Psoas muscle (tissue), 8 donors: ENCODE results near the gene CD6. TPM values are rescaled to one million over a fixed set of nuclear protein-coding genes. Genes with fewer than 3 reads are reported as not detected.

Experiments used
- ATAC-seq, 4 donors: fragments of 200-7000 bp; cut with Tn5 transposase; one replicate each; pipeline ENCODE4 v1.9.1; 2020; ENCODE audit warnings: moderate library complexity in 3 of 4, mild to moderate bottlenecking in 2 of 4
- DNase-seq, 2 donors: peaks; one replicate each; pipeline ENCODE4 v3.0.0-alpha.2; 2020
- H3K27ac ChIP-seq: fragments of 200-600 bp; one replicate; pipeline ENCODE4 v1.8.0; 2022
- H3K27me3 ChIP-seq, 3 donors: fragments of 200-600 bp in 1 of 3; one replicate each; pipeline versions ENCODE4 v1.6.1 to v1.8.0; 2013 to 2022; ENCODE audit warnings: low read length in 2 of 3, mild to moderate bottlenecking in 2 of 3, moderate library complexity in 1 of 3; ENCODE audit not compliant: insufficient read depth in 3 of 3
- H3K36me3 ChIP-seq, 2 donors: fragments of 200-600 bp in 1 of 2; one replicate each; pipeline versions ENCODE4 v1.6.1 to v1.8.0; 2013 to 2022; ENCODE audit warnings: low read depth in 1 of 2, mild to moderate bottlenecking in 1 of 2, moderate library complexity in 1 of 2; ENCODE audit not compliant: insufficient read depth in 1 of 2
- H3K4me1 ChIP-seq: fragments of 200-600 bp; one replicate; pipeline ENCODE4 v1.8.0; 2022
- H3K4me3 ChIP-seq: fragments of 200-600 bp; one replicate; pipeline ENCODE4 v1.8.0; 2022; ENCODE audit warnings: mild to moderate bottlenecking
- H3K9me3 ChIP-seq: fragments of 200-600 bp; one replicate; pipeline ENCODE4 v1.8.0; 2022
- WGBS, 3 donors: extraction: QIAGEN DNeasy Blood & Tissue Kit; methylation state at CpG; one replicate each; pipeline versions ENCODE4 v1.1.6 to v1.1.7; 2013; 5-methylcytosine and 5-hydroxymethylcytosine counted together
- intact Hi-C, 2 donors: fragments of 100-400 bp; cut with DNase I; formaldehyde crosslinking; loops; one replicate each; pipeline versions ENCODE4 v1.11.0 to v1.14.2; 2022
- polyA plus RNA-seq, 3 donors: library from polyadenylated mRNA; stranded (reverse); fragments of 200-250 nt; gene quantifications; one replicate each; pipeline ENCODE4 v1.2.3, GENCODE V29; 2013
- total RNA-seq, 4 donors: library from RNA; stranded (reverse); fragmentation: NEBNext Ultra II Directional in 2 of 4; extraction: Animal tissue kit (Norgen Biotek cat#: 25700) in 2 of 4; gene quantifications; one replicate each; pipeline versions ENCODE4 v1.2.1 to v1.2.4, GENCODE V29; 2021 to 2023
- TF ChIP-seq, protein P1 (sequence below): fragments of 200-600 bp; IDR thresholded peaks from one replicate; pipeline ENCODE4 v1.8.0; 2022; ENCODE audit warnings: antibody characterized with exemption
- donor health status: healthy with polysubstance abuse.
- donor health status: DM: no; HTN: no; CAD: no; lungs with moderate emphysema.
- donor health status: Bipolar disorder and iron deficiency.
- donor health status: healthy.
- donor health status: DM: yes; HTN: yes; CAD: no.
- donor health status: DM: no; HTN: no; CAD: no.
- donor health status: DM: no; HTN: no; CAD: no.
- donor health status: DM: yes; HTN: yes; CAD: no.

The CD6 gene
- total and polyA plus RNA-seq, 7 donors, result 0.05 to 0.74 (median 0.43) TPM

GRCh38 chr11:60985991-60986915 is 14.8 kb downstream of the CD6 start:
- no peak for ATAC-seq
- no peak for DNase-seq
- 80 to 87% (median 81%) methylated on average over 17 of the region's 17 CpGs for WGBS, 3 donors
- H3K27ac ChIP-seq, result no peak overlapping the region
- no peaks in the 10 kb centered on the region for H3K9me3 ChIP-seq
- intact Hi-C loops, result no loop called here
- H3K4me1 ChIP-seq, result no peaks in the 10 kb centered on the region
- TF ChIP-seq, protein P1, sequence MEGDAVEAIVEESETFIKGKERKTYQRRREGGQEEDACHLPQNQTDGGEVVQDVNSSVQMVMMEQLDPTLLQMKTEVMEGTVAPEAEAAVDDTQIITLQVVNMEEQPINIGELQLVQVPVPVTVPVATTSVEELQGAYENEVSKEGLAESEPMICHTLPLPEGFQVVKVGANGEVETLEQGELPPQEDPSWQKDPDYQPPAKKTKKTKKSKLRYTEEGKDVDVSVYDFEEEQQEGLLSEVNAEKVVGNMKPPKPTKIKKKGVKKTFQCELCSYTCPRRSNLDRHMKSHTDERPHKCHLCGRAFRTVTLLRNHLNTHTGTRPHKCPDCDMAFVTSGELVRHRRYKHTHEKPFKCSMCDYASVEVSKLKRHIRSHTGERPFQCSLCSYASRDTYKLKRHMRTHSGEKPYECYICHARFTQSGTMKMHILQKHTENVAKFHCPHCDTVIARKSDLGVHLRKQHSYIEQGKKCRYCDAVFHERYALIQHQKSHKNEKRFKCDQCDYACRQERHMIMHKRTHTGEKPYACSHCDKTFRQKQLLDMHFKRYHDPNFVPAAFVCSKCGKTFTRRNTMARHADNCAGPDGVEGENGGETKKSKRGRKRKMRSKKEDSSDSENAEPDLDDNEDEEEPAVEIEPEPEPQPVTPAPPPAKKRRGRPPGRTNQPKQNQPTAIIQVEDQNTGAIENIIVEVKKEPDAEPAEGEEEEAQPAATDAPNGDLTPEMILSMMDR, result no peak
- H3K4me3 ChIP-seq, result no peak overlapping the region
- no peaks in the 10 kb centered on the region for H3K36me3 ChIP-seq
- H3K27me3 ChIP-seq, result peaks cover 0 to 5% (median 1%) of the 10 kb centered on the region in 3 donors

- WGBS, 3 donors, result 84 to 89% (median 86%) methylated on average over 9 of the region's 9 CpGs
- TF ChIP-seq, protein P1, result no peak
- Histone ChIP-seq H3K36me3 (no peaks in the 10 kb centered on the region), H3K27me3 (peaks cover 0 to 14% (median 2%) of the 10 kb centered on the region in 3 donors), H3K27ac (no peak overlapping the region), H3K9me3 (no peaks in the 10 kb centered on the region), H3K4me1 (no peaks in the 10 kb centered on the region), H3K4me3 (no peak overlapping the region)
- ATAC-seq (no peak), DNase-seq (no peak)
- intact Hi-C loops, result no loop called here
Measured at GRCh38 chr11:60987577-60988277, 16.2 kb downstream of the CD6 start.

DNA sequence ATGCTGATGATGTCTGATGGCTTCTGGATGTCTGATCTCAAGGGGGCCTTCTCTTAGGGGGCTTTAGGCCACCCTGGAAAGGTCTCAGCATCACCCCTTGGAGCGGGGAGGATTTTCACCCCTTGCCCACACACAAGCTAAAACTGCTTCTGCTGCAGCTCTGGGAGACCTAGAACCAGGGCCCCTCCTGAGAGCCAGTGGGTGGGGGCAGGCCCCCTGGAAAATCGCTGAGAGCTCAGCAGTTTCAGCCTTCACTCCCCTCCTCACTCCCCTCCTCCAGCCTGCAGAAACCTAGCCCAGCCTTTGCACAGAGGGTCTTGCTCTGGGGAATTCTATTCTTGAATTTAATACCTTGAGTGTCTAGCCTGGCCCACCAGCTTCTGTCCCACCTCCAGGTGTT is 17.2 kb downstream of the CD6 start:
- H3K36me3 ChIP-seq, result no peaks in the 10 kb centered on the region
- ATAC-seq (no peak), DNase-seq (no peak)
- H3K27ac ChIP-seq, result no peak overlapping the region
- no peaks in the 10 kb centered on the region for H3K9me3 ChIP-seq
- no peak overlapping the region for H3K4me3 ChIP-seq
- peaks cover 0 to 19% (median 2%) of the 10 kb centered on the region in 3 donors for H3K27me3 ChIP-seq
- no peaks in the 10 kb centered on the region for H3K4me1 ChIP-seq
- WGBS, 3 donors, result 49 to 69% (median 56%) methylated on average over 2 of the region's 2 CpGs
- TF ChIP-seq, protein P1, result no peak
- intact Hi-C loops, result no loop called here

DNA sequence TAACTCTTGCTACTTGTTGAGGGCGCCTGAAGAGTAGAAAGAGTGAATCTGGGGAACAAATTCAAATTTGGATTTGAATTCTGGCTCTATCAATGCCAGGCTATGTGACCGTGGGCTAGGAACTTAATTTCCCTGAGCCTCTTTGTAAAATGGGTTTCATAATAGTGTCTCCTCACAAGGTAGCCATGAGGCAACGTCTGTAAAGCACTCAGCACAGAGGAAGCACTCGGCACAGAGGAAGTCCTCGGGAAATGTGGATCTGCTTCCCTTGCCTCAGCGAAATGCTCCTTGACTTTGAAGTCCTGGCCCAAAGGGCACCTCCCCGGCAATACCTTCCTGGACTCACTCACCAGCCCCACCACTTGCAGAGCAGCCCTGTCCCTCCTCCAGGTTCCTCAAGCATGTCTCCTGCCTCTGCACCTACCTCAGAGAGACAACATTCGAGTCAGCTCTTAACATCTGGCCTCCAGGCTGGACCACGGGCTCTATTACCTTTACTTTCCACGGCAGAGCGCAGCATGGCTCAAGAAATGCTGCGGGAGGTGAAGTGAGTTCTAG is 17.7 kb downstream of the CD6 start:
- TF ChIP-seq, protein P1, result no peak
- intact Hi-C loops, result no loop called here
- WGBS, 3 donors, result 51 to 54% (median 54%) methylated on average over 12 of the region's 12 CpGs
- Histone ChIP-seq H3K9me3 (no peaks in the 10 kb centered on the region), H3K4me1 (no peaks in the 10 kb centered on the region), H3K4me3 (no peak overlapping the region), H3K36me3 (no peaks in the 10 kb centered on the region), H3K27ac (no peak overlapping the region), H3K27me3 (peaks cover 0 to 19% (median 2%) of the 10 kb centered on the region in 3 donors)
- DNase-seq (no peak), ATAC-seq (no peak)
